LNCaP clone FGC (cell line): ENCODE results near the gene TBATA.

Experiments
- DNase-seq: peaks from one replicate; pipeline ENCODE4 v3.0.0-alpha.2; 2011; ENCODE audit warnings: low read depth
- H3K4me3 ChIP-seq: 2 replicates; pipeline ENCODE4 v1.5.1; 2011; ENCODE audit warnings: mild to moderate bottlenecking, low read depth, low read length, control low read depth
- TF ChIP-seq, protein P1 (sequence below): IDR thresholded peaks from 2 replicates; pipeline ENCODE4 v1.5.1; 2012; ENCODE audit warnings: mild to moderate bottlenecking; ENCODE audit not compliant: control insufficient read depth, insufficient read depth; ENCODE audit errors: extremely low read depth

TBATA gene, protein sequence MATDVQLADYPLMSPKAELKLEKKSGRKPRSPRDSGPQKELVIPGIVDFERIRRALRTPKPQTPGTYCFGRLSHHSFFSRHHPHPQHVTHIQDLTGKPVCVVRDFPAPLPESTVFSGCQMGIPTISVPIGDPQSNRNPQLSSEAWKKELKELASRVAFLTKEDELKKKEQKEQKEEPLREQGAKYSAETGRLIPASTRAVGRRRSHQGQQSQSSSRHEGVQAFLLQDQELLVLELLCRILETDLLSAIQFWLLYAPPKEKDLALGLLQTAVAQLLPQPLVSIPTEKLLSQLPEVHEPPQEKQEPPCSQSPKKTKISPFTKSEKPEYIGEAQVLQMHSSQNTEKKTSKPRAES

DNA sequence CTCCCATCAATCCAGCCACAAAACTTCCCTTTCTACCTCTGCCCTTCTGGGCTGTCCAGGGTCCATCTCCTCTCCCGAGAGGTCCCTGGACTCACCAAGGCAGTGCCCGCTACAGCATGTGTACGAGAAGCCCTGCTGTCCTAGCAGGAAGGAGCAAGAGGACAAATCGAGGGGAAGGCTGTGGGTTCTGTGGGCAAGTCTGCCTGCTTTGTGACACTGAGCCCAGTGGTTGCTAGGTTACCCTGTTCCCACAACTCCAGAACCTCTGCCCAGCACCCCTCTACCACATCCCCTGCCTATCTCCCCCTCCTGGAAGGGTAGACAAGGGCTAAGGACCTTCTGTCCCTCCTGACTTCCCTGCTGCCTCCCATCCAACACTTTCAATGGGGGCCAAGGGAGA is at the start of gene TBATA:
TBATA (minus strand) TSS at position 188 of the 400 bp plus-strand sequence. CDS start 1,998 bp downstream, outside the sequence.
- TF ChIP-seq, protein P1, sequence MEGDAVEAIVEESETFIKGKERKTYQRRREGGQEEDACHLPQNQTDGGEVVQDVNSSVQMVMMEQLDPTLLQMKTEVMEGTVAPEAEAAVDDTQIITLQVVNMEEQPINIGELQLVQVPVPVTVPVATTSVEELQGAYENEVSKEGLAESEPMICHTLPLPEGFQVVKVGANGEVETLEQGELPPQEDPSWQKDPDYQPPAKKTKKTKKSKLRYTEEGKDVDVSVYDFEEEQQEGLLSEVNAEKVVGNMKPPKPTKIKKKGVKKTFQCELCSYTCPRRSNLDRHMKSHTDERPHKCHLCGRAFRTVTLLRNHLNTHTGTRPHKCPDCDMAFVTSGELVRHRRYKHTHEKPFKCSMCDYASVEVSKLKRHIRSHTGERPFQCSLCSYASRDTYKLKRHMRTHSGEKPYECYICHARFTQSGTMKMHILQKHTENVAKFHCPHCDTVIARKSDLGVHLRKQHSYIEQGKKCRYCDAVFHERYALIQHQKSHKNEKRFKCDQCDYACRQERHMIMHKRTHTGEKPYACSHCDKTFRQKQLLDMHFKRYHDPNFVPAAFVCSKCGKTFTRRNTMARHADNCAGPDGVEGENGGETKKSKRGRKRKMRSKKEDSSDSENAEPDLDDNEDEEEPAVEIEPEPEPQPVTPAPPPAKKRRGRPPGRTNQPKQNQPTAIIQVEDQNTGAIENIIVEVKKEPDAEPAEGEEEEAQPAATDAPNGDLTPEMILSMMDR: no peak
- H3K4me3 ChIP-seq: no peak within 1 kb of the TSS
- no peak for DNase-seq

- no peak for DNase-seq
- TF ChIP-seq, protein P1: no peak
Observed at GRCh38 chr10:70834441-70835151, 49.4 kb upstream of the TBATA start.

DNA sequence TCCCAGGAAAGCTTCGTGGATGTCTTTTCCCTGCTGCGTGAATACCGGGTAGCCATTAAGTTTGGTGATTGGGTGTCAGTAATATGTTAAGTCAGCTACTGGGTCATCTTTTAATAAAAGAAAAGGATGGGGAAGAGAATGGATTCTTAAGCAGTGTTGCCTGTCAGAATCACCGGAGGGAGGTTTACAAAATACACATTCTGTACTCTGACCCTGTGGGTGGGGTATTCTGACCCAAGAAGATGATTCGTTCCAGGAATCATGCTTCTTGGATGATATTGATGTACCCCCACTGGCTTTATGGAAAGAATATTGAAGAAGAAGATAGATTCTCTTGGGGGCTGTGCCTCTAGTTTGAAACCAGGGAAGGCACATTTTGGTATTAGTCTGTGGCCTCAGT is 48.8 kb upstream of the TBATA start:
- DNase-seq: no peak
- TF ChIP-seq, protein P1: no peak
- no peak overlapping the region for H3K4me3 ChIP-seq

More at GRCh38 chr10:70834441-70835151, 49.4 kb upstream of the TBATA start:
- H3K4me3 ChIP-seq: no peak overlapping the region

DNA sequence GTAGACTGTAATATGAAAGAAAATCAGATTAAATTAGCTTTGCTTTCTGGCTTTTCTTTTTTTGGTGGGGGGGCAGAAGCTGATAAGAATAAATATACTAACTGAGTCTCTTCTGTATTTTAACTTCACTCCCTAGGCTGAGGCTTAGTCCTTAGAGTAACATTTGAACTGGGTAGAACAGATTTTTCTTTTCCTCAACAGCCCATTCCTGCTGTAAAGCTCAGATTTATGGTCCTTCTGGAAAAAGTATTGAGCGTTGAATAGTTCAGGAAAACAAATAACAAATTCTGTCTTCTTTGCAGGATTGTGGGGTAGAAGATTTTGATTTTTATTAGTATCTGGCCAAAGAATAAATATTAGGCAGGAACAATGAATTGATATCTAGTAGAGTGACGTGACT is 48.4 kb upstream of the TBATA start:
- DNase-seq: no peak
- H3K4me3 ChIP-seq: no peak overlapping the region
- TF ChIP-seq, protein P1: no peak

GRCh38 chr10:70832852-70833528 is 47.8 kb upstream of the TBATA start:
- no peak for DNase-seq
- H3K4me3 ChIP-seq: no peak overlapping the region
- TF ChIP-seq, protein P1: no peak

GRCh38 chr10:70832221-70832620 is 47.0 kb upstream of the TBATA start:
- TF ChIP-seq, protein P1: no peak
- no peak for DNase-seq
- no peak overlapping the region for H3K4me3 ChIP-seq
